K562 (cell line): ENCODE measurements around the gene CUEDC2. TPM values are rescaled to one million over a fixed set of nuclear protein-coding genes. Genes with fewer than 3 reads are reported as not detected.

Source experiments
- ATAC-seq: fragments of 200-7000 bp; cut with Tn5 transposase; 3 replicates; pipeline ENCODE4 v1.9.1; 2020; ENCODE audit warnings: moderate library complexity
- BruUV-seq: library from RNA; stranded (reverse); fragments of 400-500 nt; replicated peaks from 2 replicates; lab custom pipeline; 2021; lab: Mats Ljungman, UMichigan
- CTCF ChIA-PET: fragments of 300-600 bp; formaldehyde crosslinking; extraction: SDS; loops from one replicate; lab custom pipeline; 2021; ENCODE audit warnings: low intra/inter-chr PET ratio; lab: Yijun Ruan, JAX
- POLR2A ChIA-PET: fragments of 300-600, 350-650 bp; sonication (Branson Sonifier 250); formaldehyde crosslinking; extraction: SDS; loops from one replicate; lab custom pipeline; 2021; ENCODE audit warnings: antibody characterized with exemption, inconsistent platforms; lab: Yijun Ruan, JAX
- DNase-seq, 4 experiments: peaks; one replicate each; pipeline versions ENCODE4 v3.0.0 to v3.0.0-alpha.2; 2011 to 2018; ENCODE audit warnings: low spot score in 3 of 4, mixed read lengths in 3 of 4; ENCODE audit errors: extremely low read depth in 1 of 4
- FAIRE-seq: peaks from 2 replicates; lab custom pipeline; 2011; peaks lifted over from hg19 to GRCh38; lab: Jason Lieb, UNC
- H2AFZ ChIP-seq: 2 replicates; pipeline ENCODE4 v1.6.0; 2011; ENCODE audit warnings: low read depth, low read length, control low read depth, inconsistent platforms
- H3K27ac ChIP-seq: fragments of 200-600 bp; 3 replicates; pipeline ENCODE4 v1.8.0; 2011; ENCODE audit warnings: low read depth, mild to moderate bottlenecking, control low read depth, inconsistent platforms, low read length, moderate library complexity, mixed read lengths; ENCODE audit errors: extremely low read depth
- H3K27me3 ChIP-seq, 2 experiments: fragments of 300-600 bp in 1 of 2; 2 replicates in 1 of 2; 3 replicates in 1 of 2; pipeline versions ENCODE4 v1.6.0 to v1.8.0; 2011; ENCODE audit warnings: inconsistent platforms in 2 of 2, low read length in 2 of 2, mild to moderate bottlenecking in 1 of 2, mixed read lengths in 1 of 2, moderate library complexity in 1 of 2; ENCODE audit not compliant: control insufficient read depth in 2 of 2, insufficient read depth in 2 of 2
- H3K36me3 ChIP-seq: fragments of 300-600 bp; 3 replicates; pipeline ENCODE4 v1.8.0; 2011; ENCODE audit warnings: mild to moderate bottlenecking, low read length, inconsistent platforms; ENCODE audit not compliant: control insufficient read depth, insufficient read depth
- H3K4me1 ChIP-seq, 2 experiments: fragments of 200-600 bp in 1 of 2; replicated peaks in 1 of 2; 2 replicates in 1 of 2; 3 replicates in 1 of 2; pipeline versions ENCODE4 v1.5.1 to v1.8.0; 2011; ENCODE audit warnings: inconsistent platforms in 2 of 2, low read length in 2 of 2, mild to moderate bottlenecking in 1 of 2, mixed read lengths in 1 of 2, moderate library complexity in 1 of 2; ENCODE audit not compliant: control insufficient read depth in 2 of 2, insufficient read depth in 2 of 2
- H3K4me2 ChIP-seq: 2 replicates; pipeline ENCODE4 v1.6.1; 2011; ENCODE audit warnings: low read length, control low read depth, inconsistent platforms, mixed read lengths; ENCODE audit not compliant: insufficient read depth
- H3K4me3 ChIP-seq: fragments of 200-600 bp; sonication (generic), shearing (Covaris generic); 2 replicates; pipeline ENCODE4 v1.5.1; 2016; ENCODE audit warnings: control low read depth, inconsistent platforms
- H3K79me2 ChIP-seq: fragments of 200-600 bp; 3 replicates; pipeline ENCODE4 v1.8.0; 2011; ENCODE audit warnings: low read length, inconsistent platforms; ENCODE audit not compliant: control insufficient read depth, insufficient read depth
- H3K9ac ChIP-seq, 2 experiments: 2 replicates each; pipeline versions ENCODE4 v1.6.0 to v1.6.1; 2011; ENCODE audit warnings: low read depth in 2 of 2, low read length in 2 of 2, control low read depth in 1 of 2, inconsistent platforms in 1 of 2, mild to moderate bottlenecking in 1 of 2, mixed read lengths in 1 of 2; ENCODE audit not compliant: insufficient read depth in 1 of 2
- H3K9me1 ChIP-seq: one replicate; pipeline ENCODE4 v1.6.0; 2011; ENCODE audit warnings: inconsistent platforms, mild to moderate bottlenecking, low read length, moderate library complexity; ENCODE audit not compliant: control insufficient read depth, insufficient read depth
- H3K9me3 ChIP-seq: replicated peaks from 2 replicates; pipeline ENCODE4 v1.5.1; 2011; ENCODE audit warnings: low read depth, low read length, inconsistent platforms; ENCODE audit not compliant: control insufficient read depth, insufficient read depth
- H4K20me1 ChIP-seq: replicated peaks from 2 replicates; pipeline ENCODE4 v1.6.1; 2011; ENCODE audit warnings: low read length, inconsistent platforms, mixed read lengths; ENCODE audit not compliant: control insufficient read depth, insufficient read depth
- NFE2L1 ChIP-seq: fragments of 450-650 bp; IDR thresholded peaks from 2 replicates; pipeline ENCODE4 v1.6.1; 2016; ENCODE audit warnings: missing genetic modification characterization, low read depth, mild to moderate bottlenecking, missing compliant biosample characterization, moderate library complexity, borderline replicate concordance
- PHF20 ChIP-seq: fragments of 450-650 bp; IDR thresholded peaks from 2 replicates; pipeline ENCODE4 v1.6.1; 2018; ENCODE audit not compliant: partially characterized antibody
- ZNF232 ChIP-seq: sonication (generic); formaldehyde crosslinking; IDR thresholded peaks from 2 replicates; pipeline ENCODE4 v1.8.0; 2022; ENCODE audit warnings: mild to moderate bottlenecking, missing genetic modification reagents
- ZNF398 ChIP-seq: fragments of 250-450 bp; sonication (Bioruptor Pico); IDR thresholded peaks from 2 replicates; pipeline ENCODE4 v1.8.0; 2021; ENCODE audit warnings: moderate library complexity, mild to moderate bottlenecking, inconsistent platforms
- WGBS: fragments of 100-300 bp; shearing (Covaris generic); methylation state at CpG from one replicate; pipeline ENCODE4 v1.1.6; 2016; ENCODE audit warnings: low coverage, mixed read lengths; ENCODE audit not compliant: insufficient coverage; ENCODE audit errors: missing lambda C conversion rate; 5-methylcytosine and 5-hydroxymethylcytosine counted together
- in situ Hi-C: fragments of 300-500 bp; cut with MboI; formaldehyde crosslinking; loops from 4 replicates; pipeline ENCODE4 v1.15.0; 2018; ENCODE audit warnings: inconsistent platforms, mixed read lengths
- intact Hi-C: fragments of 100-400 bp; cut with micrococcal nuclease; formaldehyde crosslinking; loops from 2 replicates; pipeline ENCODE4 v1.14.2; 2022
- polyA plus RNA-seq, 8 experiments: library from polyadenylated mRNA; depleted of rRNA in 4 of 8; stranded (reverse) in 5 of 8; unstranded in 3 of 8; fragments of >200 nt; fragmentation: Nextera tagmentation in 2 of 8; fragmentation: Illumina TruSeq in 1 of 8; extraction: Ambion mirVana in 2 of 8; extraction: Trizol in 1 of 8; gene quantifications; 2 replicates each; pipeline versions ENCODE4 v1.2.1 to v1.2.3, GENCODE V29; 2011 to 2014; ENCODE audit warnings: inconsistent platforms in 1 of 8, missing spikeins in 1 of 8
- total RNA-seq, 7 experiments: library from RNA; depleted of rRNA in 6 of 7; stranded (reverse); fragments of >200 nt in 6 of 7; fragmentation: Illumina TruSeq in 2 of 7; extraction: Trizol in 2 of 7; gene quantifications; 2 replicates each; pipeline versions ENCODE4 v1.2.1 to v1.2.3, GENCODE V29; 2011 to 2021; ENCODE audit warnings: low replicate concordance in 1 of 7

CUEDC2 gene
- total and polyA plus RNA-seq, 9 of the 15 experiments (the other 6 are each of a cell fraction or from before 2014, with no cell fraction given), result 8.5 to 48.9 (median 27.4) TPM

- no TSS peak for BruUV-seq
Measured at GRCh38 chr10:102402512-102402896, 29.9 kb downstream of the CUEDC2 start.

More at GRCh38 chr10:102402512-102402896, 29.9 kb downstream of the CUEDC2 start:
- no peak overlapping the region for H3K27ac ChIP-seq
- WGBS, result 90% methylated on average over 2 of the region's 5 CpGs
- no peaks in the 10 kb centered on the region for H3K27me3 ChIP-seq
- ChIA-PET POLR2A (interaction anchor here (1.0 kb wide), 1 partner anchor 49 kb away, joined by 3 read pairs; the partner anchor contains the start of gene C10orf95), CTCF (no interaction called here)
- ATAC-seq, result no peak
- H3K9me3 ChIP-seq, result no peaks in the 10 kb centered on the region
- TF ChIP-seq ZNF398 (CRISPR knock-in tag), result no peak
- TF ChIP-seq ZNF232 (CRISPR knock-in tag), result no peak
- TF ChIP-seq PHF20, result no peak
- TF ChIP-seq NFE2L1 (tag), result no peak
- no peaks in the 10 kb centered on the region for H4K20me1 ChIP-seq
- FAIRE-seq, result no peak
- H3K4me1 ChIP-seq, result peaks cover 8 to 50% of the 10 kb centered on the region in 2 experiments; a peak in 4 of 5 replicates
- no peak for DNase-seq
- H3K9ac ChIP-seq, result no peak overlapping the region
- H2AFZ ChIP-seq, result no peak overlapping the region
- H3K9me1 ChIP-seq, result no peaks in the 10 kb centered on the region
- H3K4me3 ChIP-seq, result no peak overlapping the region
- no peaks in the 10 kb centered on the region for H3K79me2 ChIP-seq
- intact Hi-C loops (no loop called here), in situ Hi-C loops (no loop called here)
- no peak overlapping the region for H3K4me2 ChIP-seq
- H3K36me3 ChIP-seq, result peaks cover 11% of the 10 kb centered on the region; the same call in 1 of the 3 replicates
